IPS DF 19.7 (cell line): ENCODE data around the gene CAMKK2.
"Not testable (repeated sequence)": the region's sequence is repeated elsewhere in the genome, so short reads cannot be mapped to it uniquely, and the experiment has no call there.

ENCODE experiments used
- DNase-seq: peaks from one replicate; pipeline ENCODE4 v3.0.0-alpha.2; 2013; ENCODE audit warnings: low read depth, low spot score

The CAMKK2 gene

GRCh38 chr12:121298411-121298810 lies 1.9 kb upstream of the CAMKK2 start:
- not testable (repeated sequence) for DNase-seq

GRCh38 chr12:121297435-121297991 lies 1.0 kb upstream of the CAMKK2 start:
- DNase-seq, result no peak

GRCh38 chr12:121295746-121296617 lies 527 bp downstream of the CAMKK2 start:
- DNase-seq, result no peak

GRCh38 chr12:121295116-121295745 lies 1.3 kb downstream of the CAMKK2 start:
- no peak for DNase-seq

- no peak for DNase-seq
Observed at GRCh38 chr12:121294151-121294889, 2.2 kb downstream of the CAMKK2 start.

GRCh38 chr12:121293603-121294002 lies 2.9 kb downstream of the CAMKK2 start:
- DNase-seq, result no peak

- no peak for DNase-seq
Observed at GRCh38 chr12:121290410-121290809, 6.1 kb downstream of the CAMKK2 start.

- DNase-seq, result no peak
Observed at GRCh38 chr12:121289962-121290361, 6.5 kb downstream of the CAMKK2 start.

GRCh38 chr12:121288986-121289385 lies 7.5 kb downstream of the CAMKK2 start:
- no peak for DNase-seq

- DNase-seq, result no peak
Observed at GRCh38 chr12:121288158-121288845, 8.2 kb downstream of the CAMKK2 start.

- DNase-seq, result no peak
Observed at GRCh38 chr12:121287267-121287954, 9.1 kb downstream of the CAMKK2 start.

GRCh38 chr12:121285856-121286255 lies 10.7 kb downstream of the CAMKK2 start:
- no peak for DNase-seq

GRCh38 chr12:121284551-121285390 lies 11.7 kb downstream of the CAMKK2 start:
- DNase-seq, result no peak

GRCh38 chr12:121283841-121284240 lies 12.7 kb downstream of the CAMKK2 start:
- no peak for DNase-seq

GRCh38 chr12:121283388-121283787 lies 13.1 kb downstream of the CAMKK2 start:
- no peak for DNase-seq

GRCh38 chr12:121282910-121283309 lies 13.6 kb downstream of the CAMKK2 start:
- not testable (repeated sequence) for DNase-seq

- DNase-seq, result no peak
Observed at GRCh38 chr12:121282072-121282742, 14.3 kb downstream of the CAMKK2 start.

GRCh38 chr12:121281116-121281515 lies 15.4 kb downstream of the CAMKK2 start:
- DNase-seq, result not testable (repeated sequence)

- not testable (repeated sequence) for DNase-seq
Observed at GRCh38 chr12:121280531-121280930, 16.0 kb downstream of the CAMKK2 start.
